ENCODE measurements around the gene RBMS3. TPM values are rescaled to one million over a fixed set of nuclear protein-coding genes. Genes with fewer than 3 reads are reported as not detected.

RBMS3 gene
- total RNA-seq, 1 donor from 2014 or later = 70.0 TPM

GRCh38 chr3:29618395-29619282, 337.8 kb downstream of the RBMS3 start:
- no peak for DNase-seq (ENCODE audit: extremely low spot score in 2 of 2)
- H3K27ac ChIP-seq = no peak overlapping the region
- peaks cover 9% of the 10 kb centered on the region for H3K4me1 ChIP-seq
- H3K36me3 ChIP-seq = no peaks in the 10 kb centered on the region
- H3K9me3 ChIP-seq = no peaks in the 10 kb centered on the region
- TF ChIP-seq POLR2A (IDR thresholded peaks at IDR 0.05) = no peak
- TF ChIP-seq POLR2AphosphoS5 (IDR thresholded peaks at IDR 0.05; ENCODE audit: insufficient read depth in 1 of 2, low read depth in 1 of 2) = no peak
- TF ChIP-seq, protein P1, sequence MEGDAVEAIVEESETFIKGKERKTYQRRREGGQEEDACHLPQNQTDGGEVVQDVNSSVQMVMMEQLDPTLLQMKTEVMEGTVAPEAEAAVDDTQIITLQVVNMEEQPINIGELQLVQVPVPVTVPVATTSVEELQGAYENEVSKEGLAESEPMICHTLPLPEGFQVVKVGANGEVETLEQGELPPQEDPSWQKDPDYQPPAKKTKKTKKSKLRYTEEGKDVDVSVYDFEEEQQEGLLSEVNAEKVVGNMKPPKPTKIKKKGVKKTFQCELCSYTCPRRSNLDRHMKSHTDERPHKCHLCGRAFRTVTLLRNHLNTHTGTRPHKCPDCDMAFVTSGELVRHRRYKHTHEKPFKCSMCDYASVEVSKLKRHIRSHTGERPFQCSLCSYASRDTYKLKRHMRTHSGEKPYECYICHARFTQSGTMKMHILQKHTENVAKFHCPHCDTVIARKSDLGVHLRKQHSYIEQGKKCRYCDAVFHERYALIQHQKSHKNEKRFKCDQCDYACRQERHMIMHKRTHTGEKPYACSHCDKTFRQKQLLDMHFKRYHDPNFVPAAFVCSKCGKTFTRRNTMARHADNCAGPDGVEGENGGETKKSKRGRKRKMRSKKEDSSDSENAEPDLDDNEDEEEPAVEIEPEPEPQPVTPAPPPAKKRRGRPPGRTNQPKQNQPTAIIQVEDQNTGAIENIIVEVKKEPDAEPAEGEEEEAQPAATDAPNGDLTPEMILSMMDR (IDR thresholded peaks at IDR 0.05) = no peak
- no peak overlapping the region for H3K4me3 ChIP-seq
- intact Hi-C loops (cut with DNase I) = no loop called here
- no peaks in the 10 kb centered on the region for H3K27me3 ChIP-seq

- intact Hi-C loops (cut with DNase I) = no loop called here
- Histone ChIP-seq H3K4me1 (peaks cover 9% of the 10 kb centered on the region), H3K9me3 (no peaks in the 10 kb centered on the region), H3K27me3 (no peaks in the 10 kb centered on the region), H3K36me3 (no peaks in the 10 kb centered on the region), H3K4me3 (no peak overlapping the region), H3K27ac (no peak overlapping the region)
- DNase-seq (ENCODE audit: extremely low spot score in 2 of 2) = no peak
- TF ChIP-seq POLR2AphosphoS5 (IDR thresholded peaks at IDR 0.05; ENCODE audit: insufficient read depth in 1 of 2, low read depth in 1 of 2) = no peak
- TF ChIP-seq, protein P1 (IDR thresholded peaks at IDR 0.05) = no peak
- no peak for TF ChIP-seq POLR2A (IDR thresholded peaks at IDR 0.05)
Observed at GRCh38 chr3:29619676-29620075, 338.8 kb downstream of the RBMS3 start.

GRCh38 chr3:29627136-29628117, 346.6 kb downstream of the RBMS3 start:
- TF ChIP-seq, protein P1 (IDR thresholded peaks at IDR 0.05) = no peak
- TF ChIP-seq POLR2A (IDR thresholded peaks at IDR 0.05) (no peak), POLR2AphosphoS5 (IDR thresholded peaks at IDR 0.05; ENCODE audit: insufficient read depth in 1 of 2, low read depth in 1 of 2) (no peak)
- intact Hi-C loops (cut with DNase I) = no loop called here

DNA sequence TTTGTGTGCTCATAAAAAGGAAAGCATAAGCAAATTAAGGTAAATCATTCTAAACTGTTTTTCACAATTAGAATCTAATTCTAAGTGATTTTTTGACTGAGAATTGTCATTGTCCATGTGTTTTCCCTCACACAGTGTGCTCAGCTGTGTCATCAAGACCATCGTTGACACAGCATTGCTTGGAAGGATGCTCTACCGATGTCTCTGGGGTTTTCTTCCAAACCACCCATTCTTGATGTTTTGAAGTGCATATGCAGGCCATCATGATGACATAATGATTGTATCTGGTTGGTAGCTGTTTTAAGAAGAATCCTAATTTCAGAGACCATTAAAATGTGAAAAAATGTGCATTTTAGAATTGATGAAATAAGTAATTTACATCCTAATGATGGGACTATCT, 347.9 kb downstream of the RBMS3 start:
- TF ChIP-seq POLR2AphosphoS5 (IDR thresholded peaks at IDR 0.05; ENCODE audit: insufficient read depth in 1 of 2, low read depth in 1 of 2) = no peak
- TF ChIP-seq, protein P1 (IDR thresholded peaks at IDR 0.05) = no peak
- no peak for TF ChIP-seq POLR2A (IDR thresholded peaks at IDR 0.05)
- intact Hi-C loops (cut with DNase I) = no loop called here
- H3K4me1 ChIP-seq = no peaks in the 10 kb centered on the region
- no peak overlapping the region for H3K27ac ChIP-seq
- no peaks in the 10 kb centered on the region for H3K36me3 ChIP-seq
- H3K4me3 ChIP-seq = no peak overlapping the region
- H3K27me3 ChIP-seq = no peaks in the 10 kb centered on the region
- no peak for DNase-seq (ENCODE audit: extremely low spot score in 2 of 2)
- no peaks in the 10 kb centered on the region for H3K9me3 ChIP-seq

More at GRCh38 chr3:29627136-29628117, 346.6 kb downstream of the RBMS3 start:
- Histone ChIP-seq H3K4me3 (no peak overlapping the region), H3K27ac (no peak overlapping the region), H3K36me3 (no peaks in the 10 kb centered on the region), H3K27me3 (no peaks in the 10 kb centered on the region), H3K4me1 (no peaks in the 10 kb centered on the region), H3K9me3 (no peaks in the 10 kb centered on the region)
- DNase-seq (ENCODE audit: extremely low spot score in 2 of 2) = no peak

Measured in vagina (tissue), 2 donors.